Neural progenitor cell (in vitro differentiated cells): ENCODE measurements around the gene RBPMS2. TPM values are rescaled to one million over a fixed set of nuclear protein-coding genes. Genes with fewer than 3 reads are reported as not detected.

Experiments
- DNase-seq: peaks from one replicate; pipeline ENCODE4 v3.0.0-alpha.2; 2016; ENCODE audit warnings: low spot score
- H2AFZ ChIP-seq: fragments of 200-600 bp; sonication (generic); replicated peaks from 2 replicates; pipeline ENCODE4 v1.6.1; 2016; ENCODE audit warnings: antibody characterized with exemption
- H3F3A ChIP-seq: fragments of 200-600 bp; sonication (generic); 2 replicates; pipeline ENCODE4 v1.6.1; 2016; ENCODE audit warnings: antibody characterized with exemption, low read depth
- H3K27ac ChIP-seq: fragments of 200-600 bp; sonication (generic); 2 replicates; pipeline ENCODE4 v1.5.1; 2016; ENCODE audit warnings: mild to moderate bottlenecking
- H3K27me3 ChIP-seq: fragments of 200-600 bp; sonication (generic); 2 replicates; pipeline ENCODE4 v1.6.1; 2016; ENCODE audit warnings: mild to moderate bottlenecking, moderate library complexity
- H3K36me3 ChIP-seq: fragments of 200-600 bp; sonication (generic); 2 replicates; pipeline ENCODE4 v1.5.1; 2016
- H3K4me1 ChIP-seq: fragments of 200-600 bp; sonication (generic); 2 replicates; pipeline ENCODE4 v1.6.1; 2016; ENCODE audit warnings: mixed run types
- H3K4me2 ChIP-seq: fragments of 200-600 bp; sonication (generic); 2 replicates; pipeline ENCODE4 v1.6.1; 2016
- H3K4me3 ChIP-seq: fragments of 200-600 bp; sonication (generic); 2 replicates; pipeline ENCODE4 v1.5.1; 2016
- H3K79me2 ChIP-seq: fragments of 200-600 bp; sonication (generic); 2 replicates; pipeline ENCODE4 v1.6.1; 2016; ENCODE audit warnings: low read depth
- H3K9ac ChIP-seq: fragments of 200-600 bp; sonication (generic); 2 replicates; pipeline ENCODE4 v1.6.1; 2016
- H3K9me3 ChIP-seq: fragments of 200-600 bp; sonication (generic); 2 replicates; pipeline ENCODE4 v1.5.1; 2016; ENCODE audit warnings: low read depth
- H4K20me1 ChIP-seq: fragments of 200-600 bp; sonication (generic); 2 replicates; pipeline ENCODE4 v1.6.1; 2016; ENCODE audit warnings: low read depth
- H3K27ac Mint-ChIP-seq: 3 replicates; pipeline ENCODE4 v1.8.0; 2021; ENCODE audit warnings: mixed read lengths
- H3K27me3 Mint-ChIP-seq: 2 replicates; pipeline ENCODE4 v1.8.0; 2022; ENCODE audit warnings: low read depth, mild to moderate bottlenecking, inconsistent platforms, moderate library complexity, mixed read lengths; ENCODE audit not compliant: insufficient read depth
- H3K36me3 Mint-ChIP-seq: 3 replicates; pipeline ENCODE4 v1.8.0; 2021; ENCODE audit warnings: mixed read lengths
- H3K4me1 Mint-ChIP-seq: 3 replicates; pipeline ENCODE4 v1.8.0; 2021; ENCODE audit warnings: mixed read lengths
- H3K4me3 Mint-ChIP-seq: 3 replicates; pipeline ENCODE4 v1.8.0; 2021; ENCODE audit warnings: mild to moderate bottlenecking, moderate library complexity, mixed read lengths
- H3K9me3 Mint-ChIP-seq: 3 replicates; pipeline ENCODE4 v1.8.0; 2020; ENCODE audit warnings: mixed read lengths
- CTCF ChIP-seq: fragments of 200-600 bp; sonication (generic); IDR thresholded peaks from 2 replicates; pipeline ENCODE4 v1.5.1; 2017; ENCODE audit warnings: antibody characterized with exemption, mild to moderate bottlenecking
- EZH2 ChIP-seq: fragments of 200-600 bp; sonication (generic); IDR thresholded peaks from 2 replicates; pipeline ENCODE4 v1.6.1; 2017; ENCODE audit warnings: antibody characterized with exemption, mild to moderate bottlenecking, moderate library complexity
- EZH2phosphoT487 ChIP-seq: fragments of 200-600 bp; sonication (generic); IDR thresholded peaks from 2 replicates; pipeline ENCODE4 v1.6.1; 2017; ENCODE audit warnings: antibody characterized with exemption
- total RNA-seq: library from RNA; depleted of rRNA; stranded (reverse); fragments of >200 nt; gene quantifications from 2 replicates; pipeline ENCODE4 v1.2.3, GENCODE V29; 2015; ENCODE audit warnings: low replicate concordance

The RBPMS2 gene
- total RNA-seq, 1 donor from 2014 or later = 0.15 TPM

DNA sequence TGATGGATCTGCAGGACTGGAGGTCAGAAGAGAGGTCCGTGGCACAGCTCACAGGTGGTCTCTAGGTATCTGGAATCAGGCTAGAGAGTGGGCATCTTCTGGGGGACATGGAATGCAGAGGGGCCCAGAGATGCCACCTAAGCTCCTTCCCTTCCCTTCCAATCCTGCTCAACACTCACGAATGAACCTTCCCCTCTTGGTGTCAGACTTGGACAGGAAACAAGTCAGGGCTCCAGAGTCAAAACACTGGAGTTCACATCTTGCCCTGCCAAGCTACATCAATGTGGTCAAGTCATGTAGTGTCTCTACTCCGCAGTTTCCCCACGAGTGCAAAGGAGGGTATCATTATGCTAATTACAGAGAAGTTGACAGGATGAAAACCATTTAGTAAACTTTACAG is 16.0 kb upstream of the RBPMS2 start:
- H3K27me3 Mint-ChIP-seq = no peaks in the 10 kb centered on the region
- TF ChIP-seq CTCF (no peak), EZH2 (no peak), EZH2phosphoT487 (no peak)
- DNase-seq = no peak
- H3K4me2 ChIP-seq = no peak overlapping the region
- H3K79me2 ChIP-seq = no peaks in the 10 kb centered on the region
- no peak overlapping the region for H3K9ac ChIP-seq
- H3K4me1 ChIP-seq = no peaks in the 10 kb centered on the region
- no peaks in the 10 kb centered on the region for H4K20me1 ChIP-seq
- no peaks in the 10 kb centered on the region for H3K36me3 Mint-ChIP-seq
- peaks cover 4% of the 10 kb centered on the region for H3K4me1 Mint-ChIP-seq
- H3K4me3 ChIP-seq = no peak overlapping the region
- H3K36me3 ChIP-seq = no peaks in the 10 kb centered on the region
- H3K9me3 ChIP-seq = no peaks in the 10 kb centered on the region
- H3K4me3 Mint-ChIP-seq = peak overlapping the region; percentile 46
- no peaks in the 10 kb centered on the region for H3K9me3 Mint-ChIP-seq
- no peaks in the 10 kb centered on the region for H3F3A ChIP-seq
- no peak overlapping the region for H3K27ac Mint-ChIP-seq
- H3K27me3 ChIP-seq = no peaks in the 10 kb centered on the region
- H3K27ac ChIP-seq = no peak overlapping the region
- no peak overlapping the region for H2AFZ ChIP-seq

DNA sequence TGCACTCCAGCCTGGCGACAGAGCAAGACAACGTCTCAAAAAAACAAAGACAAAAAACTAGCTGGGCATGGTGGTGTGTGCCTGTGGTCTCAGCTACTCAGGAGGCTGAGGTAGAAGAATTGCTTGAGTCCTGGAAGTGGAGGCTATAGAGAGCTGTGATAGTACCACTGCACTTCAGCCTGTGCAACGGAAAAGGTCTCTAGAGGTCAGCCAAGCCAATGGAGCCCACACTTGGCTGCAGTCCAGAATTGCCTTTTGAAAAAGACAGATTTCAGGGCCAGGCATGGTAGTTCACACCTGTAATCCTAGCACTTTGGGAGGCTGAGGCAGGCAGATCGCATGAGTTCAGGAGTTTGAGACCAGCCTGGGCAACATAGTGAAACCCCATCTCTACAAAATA is 8.4 kb upstream of the RBPMS2 start:
- H3K27me3 ChIP-seq = peaks cover under 1% of the 10 kb centered on the region
- Mint-ChIP-seq H3K9me3 (no peaks in the 10 kb centered on the region), H3K4me3 (no peak overlapping the region), H3K36me3 (no peaks in the 10 kb centered on the region), H3K4me1 (peaks cover 30% of the 10 kb centered on the region), H3K27me3 (peaks cover 5% of the 10 kb centered on the region), H3K27ac (peak overlapping the region; percentile 66)
- H3K4me1 ChIP-seq = peaks cover 10% of the 10 kb centered on the region
- no peak overlapping the region for H2AFZ ChIP-seq
- H3K4me2 ChIP-seq = no peak overlapping the region
- H3K4me3 ChIP-seq = no peak overlapping the region
- H3K79me2 ChIP-seq = no peaks in the 10 kb centered on the region
- no peak overlapping the region for H3K27ac ChIP-seq
- DNase-seq = no peak
- TF ChIP-seq EZH2 (no peak), CTCF (no peak), EZH2phosphoT487 (no peak)
- peaks cover 29% of the 10 kb centered on the region for H3F3A ChIP-seq
- no peaks in the 10 kb centered on the region for H3K36me3 ChIP-seq
- no peak overlapping the region for H3K9ac ChIP-seq
- no peaks in the 10 kb centered on the region for H3K9me3 ChIP-seq
- no peaks in the 10 kb centered on the region for H4K20me1 ChIP-seq

DNA sequence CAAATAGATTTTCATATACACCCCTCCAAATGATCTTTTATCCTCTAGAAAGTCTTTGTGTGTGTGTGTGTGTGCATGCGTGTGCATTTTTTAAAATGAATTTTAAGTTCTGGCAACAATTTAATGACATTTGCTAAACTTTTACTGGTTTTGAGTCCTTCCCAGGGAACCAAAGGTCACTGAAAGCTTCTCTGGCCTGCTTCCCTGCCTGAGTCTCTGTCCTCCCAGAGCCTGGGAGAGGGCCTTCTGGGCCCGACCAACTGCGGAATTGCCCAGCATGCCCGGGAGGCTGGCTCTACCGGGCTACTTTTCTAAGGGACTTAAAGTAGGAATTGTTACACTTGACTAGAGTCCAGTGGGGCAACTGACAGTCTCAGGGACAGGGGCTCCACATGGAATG is 7.4 kb upstream of the RBPMS2 start:
- no peak overlapping the region for H3K27ac ChIP-seq

More for the DNA sequence above, 7.4 kb upstream of the RBPMS2 start:
- H3K36me3 ChIP-seq = no peaks in the 10 kb centered on the region
- peaks cover 27% of the 10 kb centered on the region for H3K4me1 Mint-ChIP-seq
- peaks cover 10% of the 10 kb centered on the region for H3K4me1 ChIP-seq
- H3K27me3 Mint-ChIP-seq = peaks cover 7% of the 10 kb centered on the region
- no peak for DNase-seq
- no peak overlapping the region for H3K4me3 Mint-ChIP-seq
- no peaks in the 10 kb centered on the region for H3K79me2 ChIP-seq
- H4K20me1 ChIP-seq = no peaks in the 10 kb centered on the region
- H2AFZ ChIP-seq = no peak overlapping the region
- H3K4me2 ChIP-seq = no peak overlapping the region
- TF ChIP-seq CTCF = no peak
- peaks cover 29% of the 10 kb centered on the region for H3F3A ChIP-seq
- H3K9ac ChIP-seq = no peak overlapping the region
- H3K27me3 ChIP-seq = peaks cover 10% of the 10 kb centered on the region
- H3K4me3 ChIP-seq = no peak overlapping the region
- no peaks in the 10 kb centered on the region for H3K36me3 Mint-ChIP-seq
- H3K9me3 Mint-ChIP-seq = no peaks in the 10 kb centered on the region
- no peaks in the 10 kb centered on the region for H3K9me3 ChIP-seq
- H3K27ac Mint-ChIP-seq = no peak overlapping the region
